Glomerular endothelial cell (primary cell): Measurements from ENCODE around the gene DCAF17. TPM values are rescaled to one million over a fixed set of nuclear protein-coding genes. Genes with fewer than 3 reads are reported as not detected.

Experiments
- DNase-seq: peaks from one replicate; pipeline ENCODE4 v3.0.0-alpha.2; 2011; ENCODE audit warnings: low read depth, low spot score; ENCODE audit errors: extremely low read depth
- total RNA-seq: library from RNA; depleted of rRNA; stranded (reverse); fragments of >200 nt; gene quantifications from 2 replicates; pipeline ENCODE4 v1.2.3, GENCODE V29; 2015

The DCAF17 gene, protein sequence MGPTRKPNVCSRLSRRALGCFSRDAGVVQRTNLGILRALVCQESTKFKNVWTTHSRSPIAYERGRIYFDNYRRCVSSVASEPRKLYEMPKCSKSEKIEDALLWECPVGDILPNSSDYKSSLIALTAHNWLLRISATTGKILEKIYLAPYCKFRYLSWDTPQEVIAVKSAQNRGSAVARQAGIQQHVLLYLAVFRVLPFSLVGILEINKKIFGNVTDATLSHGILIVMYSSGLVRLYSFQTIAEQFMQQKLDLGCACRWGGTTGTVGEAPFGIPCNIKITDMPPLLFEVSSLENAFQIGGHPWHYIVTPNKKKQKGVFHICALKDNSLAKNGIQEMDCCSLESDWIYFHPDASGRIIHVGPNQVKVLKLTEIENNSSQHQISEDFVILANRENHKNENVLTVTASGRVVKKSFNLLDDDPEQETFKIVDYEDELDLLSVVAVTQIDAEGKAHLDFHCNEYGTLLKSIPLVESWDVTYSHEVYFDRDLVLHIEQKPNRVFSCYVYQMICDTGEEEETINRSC
- total RNA-seq, result 8.6 and 15.3 TPM in 2 replicates

- no peak for DNase-seq
Measured at GRCh38 chr2:171434013-171434989, at the start of gene DCAF17. TSS of gene DCAF17 (plus strand) at chr2:171434226. CDS start at chr2:171434578, 352 bp downstream.

DNA sequence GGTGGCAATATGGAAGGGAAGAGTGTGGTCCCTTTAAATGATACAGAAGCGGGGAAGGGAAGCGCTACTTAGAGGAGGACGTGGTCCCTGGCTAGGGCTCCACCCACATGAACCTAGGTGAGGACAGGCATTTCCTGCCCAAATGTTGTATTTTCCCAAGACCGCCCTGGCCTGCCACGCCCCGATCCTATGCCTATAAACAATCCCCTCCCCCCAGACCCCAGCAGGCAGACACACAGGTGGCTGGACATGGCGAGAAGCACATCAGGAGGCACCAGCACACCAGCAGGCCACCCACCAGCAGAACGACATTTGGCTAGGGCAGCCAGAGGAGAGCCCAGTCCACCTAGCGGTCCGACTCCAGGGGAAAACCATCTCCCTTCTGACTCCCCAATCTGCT is 47.4 kb upstream of the DCAF17 start:
- DNase-seq, result no peak

DNA sequence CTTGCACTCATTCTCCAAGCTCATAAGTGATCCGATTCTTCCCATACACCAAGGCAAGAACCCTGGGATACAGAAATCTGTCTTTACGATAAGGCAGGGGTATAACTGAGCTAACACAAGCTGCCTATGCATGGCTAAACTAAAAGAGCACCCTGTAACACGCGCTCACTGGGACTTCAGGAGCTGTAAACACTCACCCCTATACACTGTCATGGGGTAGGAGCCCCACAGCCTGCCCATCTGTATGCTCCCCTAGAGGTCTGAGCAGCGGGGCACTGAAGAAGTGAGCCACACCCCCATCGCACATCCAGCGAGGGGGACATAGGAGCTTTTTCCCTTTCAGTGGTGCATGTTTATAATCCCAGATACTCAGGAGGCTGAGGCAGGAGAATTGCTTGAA is 47.0 kb upstream of the DCAF17 start:
- DNase-seq, result no peak

- no peak for DNase-seq
Measured at GRCh38 chr2:171389325-171389724, 44.7 kb upstream of the DCAF17 start.

- DNase-seq, result no peak
Measured at GRCh38 chr2:171389780-171390179, 44.2 kb upstream of the DCAF17 start.

- DNase-seq, result no peak
Measured at GRCh38 chr2:171390941-171391516, 43.0 kb upstream of the DCAF17 start.

- DNase-seq, result no peak
Measured at GRCh38 chr2:171391532-171391931, 42.5 kb upstream of the DCAF17 start.

DNA sequence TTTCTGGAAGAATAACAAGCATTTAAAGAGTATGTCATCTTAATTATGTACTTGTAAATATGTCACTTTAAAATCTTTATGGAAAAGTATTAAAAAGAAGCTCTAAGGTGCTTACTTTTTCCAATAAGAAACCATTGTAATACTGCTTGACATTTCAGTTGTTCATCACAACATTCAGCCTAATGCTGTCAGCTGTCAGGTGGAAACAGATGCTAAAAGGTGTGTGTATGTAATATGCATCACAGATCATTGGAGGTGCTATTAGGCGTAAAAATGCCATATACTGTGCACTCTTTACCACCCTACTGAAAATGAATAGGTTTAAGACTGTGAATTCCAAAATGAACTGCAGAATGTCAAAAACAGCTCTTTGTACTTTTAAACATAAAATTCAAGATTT is 40.5 kb upstream of the DCAF17 start:
- no peak for DNase-seq

DNA sequence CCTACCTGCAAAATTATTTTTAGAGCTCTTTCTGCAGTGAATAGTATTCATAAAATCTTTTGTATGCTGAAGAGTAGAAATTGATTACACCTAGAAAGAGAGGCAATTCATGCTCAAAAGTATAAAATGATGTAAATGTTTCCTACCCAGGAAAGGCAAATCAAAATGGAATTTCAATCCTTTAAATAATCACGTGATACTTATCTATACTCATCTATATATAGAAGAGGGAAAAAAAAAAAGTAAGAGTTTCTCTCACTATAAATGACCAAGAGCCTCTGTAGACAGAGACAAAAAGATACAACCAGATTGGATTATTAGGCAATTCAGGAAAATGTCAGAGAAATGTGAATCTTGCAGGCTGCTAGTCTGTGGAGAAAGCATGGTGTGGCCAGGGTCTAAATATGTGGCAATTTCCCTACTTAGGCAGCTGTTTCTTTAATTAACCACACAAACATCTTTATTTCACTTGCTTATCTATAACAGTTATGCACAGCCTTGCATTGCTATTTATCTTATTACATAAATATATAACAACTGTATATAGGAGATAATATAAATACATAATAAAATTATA is 39.8 kb upstream of the DCAF17 start:
- no peak for DNase-seq

GRCh38 chr2:171399292-171399691 is 34.7 kb upstream of the DCAF17 start:
- DNase-seq, result no peak

DNA sequence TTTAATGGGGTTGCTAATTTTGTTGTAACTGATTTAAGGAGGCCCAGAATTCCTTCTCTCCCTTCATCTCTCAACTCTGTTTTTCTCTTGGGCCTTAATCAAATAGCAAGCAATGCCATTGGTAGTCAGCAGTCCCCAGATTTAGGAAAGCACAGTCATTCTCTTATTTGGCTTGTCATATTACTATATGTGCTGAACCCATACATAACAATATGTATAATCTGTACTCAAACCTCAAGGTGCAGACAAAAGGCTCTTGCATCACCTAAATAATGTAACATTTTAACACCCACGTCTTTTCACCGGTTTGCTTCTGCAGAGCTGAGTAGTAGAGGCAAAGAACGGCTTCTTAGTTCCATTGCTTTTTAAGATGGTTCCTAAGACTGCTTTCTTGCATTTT is 33.6 kb upstream of the DCAF17 start:
- no peak for DNase-seq

DNA sequence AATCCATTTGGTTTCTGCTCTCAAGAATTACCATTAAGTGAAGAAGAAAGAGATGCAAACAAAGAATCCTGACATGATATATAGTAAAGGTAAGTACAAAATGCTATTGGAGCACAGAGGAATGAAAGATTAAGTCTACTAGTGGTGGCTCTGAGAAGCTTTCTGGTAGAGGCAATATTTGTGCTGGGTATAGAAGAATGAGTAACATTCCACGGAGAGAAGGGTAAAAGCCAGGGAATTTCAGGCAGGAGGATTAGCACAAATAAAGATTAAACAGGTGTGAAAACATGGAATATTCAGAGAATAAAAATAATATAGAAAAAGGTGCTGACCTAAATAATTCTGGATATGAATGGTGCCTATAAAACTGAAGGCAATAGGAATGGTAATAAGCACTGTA is 32.1 kb upstream of the DCAF17 start:
- no peak for DNase-seq

DNA sequence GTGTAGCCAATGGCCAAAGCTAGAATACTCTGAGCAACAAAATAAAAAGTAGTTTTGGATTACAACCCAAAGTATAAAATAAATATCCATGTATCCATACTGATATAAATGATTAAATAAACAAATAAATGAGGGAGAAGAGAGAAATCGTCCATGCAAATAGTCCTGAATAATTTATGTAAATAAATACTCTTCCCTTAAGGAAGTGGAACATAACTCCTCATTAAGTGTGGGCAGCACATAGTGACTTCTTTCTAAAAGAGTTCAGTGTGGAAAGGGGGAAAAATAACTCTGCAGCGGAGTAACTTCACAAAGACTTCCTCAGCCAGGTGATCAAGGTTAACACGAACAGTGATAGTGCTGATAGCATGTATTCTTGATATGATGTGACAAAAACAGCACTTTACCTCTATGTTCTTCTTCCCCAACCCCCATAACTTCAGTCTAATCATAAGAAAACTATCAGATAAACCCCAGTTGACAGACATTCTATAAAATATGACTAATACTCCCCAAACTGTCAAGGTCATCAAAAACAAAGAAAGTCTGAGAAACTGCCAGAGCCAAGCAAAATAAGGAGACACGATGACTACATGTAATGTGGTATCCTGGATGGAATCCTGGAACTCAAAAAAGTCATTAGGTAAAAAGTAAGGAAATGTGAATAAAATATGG is 31.0 kb upstream of the DCAF17 start:
- DNase-seq, result no peak

GRCh38 chr2:171404261-171404660 is 29.8 kb upstream of the DCAF17 start:
- no peak for DNase-seq

GRCh38 chr2:171404719-171405118 is 29.3 kb upstream of the DCAF17 start:
- no peak for DNase-seq

DNA sequence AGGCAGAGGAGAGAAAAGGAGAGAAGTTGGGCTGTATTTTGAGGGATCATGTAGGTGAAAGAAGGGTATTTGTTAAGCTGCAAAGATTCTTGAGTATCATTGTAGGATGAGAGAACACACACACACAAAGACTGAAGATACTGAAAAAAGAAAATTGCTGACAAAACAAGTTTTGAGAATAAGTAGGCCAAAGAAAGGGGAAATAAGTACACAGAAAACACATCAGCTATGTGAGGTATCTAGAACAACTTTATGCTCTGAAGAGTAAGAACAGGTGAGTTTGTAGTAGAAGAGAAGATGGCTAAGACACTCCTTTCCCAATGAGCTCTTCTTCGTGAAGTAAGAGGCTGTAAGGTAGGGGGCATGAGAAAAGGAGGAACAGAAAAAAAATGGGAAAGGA is 28.5 kb upstream of the DCAF17 start:
- no peak for DNase-seq

GRCh38 chr2:171406044-171406443 is 28.0 kb upstream of the DCAF17 start:
- no peak for DNase-seq

DNA sequence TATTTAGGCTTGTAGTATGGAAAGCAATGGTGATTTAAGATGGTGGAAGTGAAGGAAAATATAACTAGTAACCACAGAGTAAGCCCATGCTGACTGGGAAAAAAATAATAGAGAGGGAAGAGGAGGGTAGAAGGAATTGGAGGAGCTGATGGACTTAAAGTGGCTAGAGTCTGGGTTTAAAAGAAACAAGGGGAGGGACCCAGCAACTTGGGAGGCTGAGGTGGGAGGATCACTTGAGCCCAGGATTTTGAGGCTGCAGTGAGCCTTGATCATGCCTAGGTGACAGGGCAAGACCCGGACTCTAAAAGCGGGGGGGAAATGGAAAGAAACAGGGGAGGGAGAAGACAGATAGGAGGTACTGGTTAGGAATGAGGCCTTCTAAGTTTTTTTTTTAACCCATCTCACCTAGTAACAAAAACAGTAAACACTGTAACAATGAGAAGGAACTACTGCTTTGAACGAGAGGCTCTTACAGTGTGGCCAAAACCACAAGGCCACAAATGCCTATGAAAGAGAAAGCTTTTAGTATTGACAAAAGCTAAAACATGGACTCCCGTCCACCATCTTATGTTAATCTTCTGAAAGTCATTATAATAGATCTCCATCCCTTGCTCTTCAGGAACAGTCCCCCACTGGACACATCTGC is 26.9 kb upstream of the DCAF17 start:
- DNase-seq, result no peak

- DNase-seq, result no peak
Measured at GRCh38 chr2:171407676-171408044, 26.4 kb upstream of the DCAF17 start.
